Breast epithelium (tissue), 4 donors: ENCODE results near the gene FES. TPM values are rescaled to one million over a fixed set of nuclear protein-coding genes. Genes with fewer than 3 reads are reported as not detected.

Experiments
- DNase-seq, 2 donors: peaks; one replicate each; pipeline ENCODE4 v3.0.0-alpha.2; 2019; ENCODE audit warnings: low spot score in 2 of 2
- H3K27ac ChIP-seq, 2 donors: fragments of 200-600 bp; sonication (generic) in 1 of 2; one replicate each; pipeline ENCODE4 v1.5.1; 2016 to 2019; ENCODE audit warnings: mild to moderate bottlenecking in 1 of 2
- H3K27me3 ChIP-seq, 2 donors: fragments of 200-600 bp; sonication (generic) in 1 of 2; one replicate each; pipeline versions ENCODE4 v1.5.1 to v1.6.0; 2017 to 2019; ENCODE audit warnings: control low read depth in 1 of 2, mild to moderate bottlenecking in 1 of 2
- H3K36me3 ChIP-seq: fragments of 200-600 bp; one replicate; pipeline ENCODE4 v1.5.1; 2019
- H3K4me1 ChIP-seq, 2 donors: fragments of 200-600 bp; sonication (generic); one replicate each; pipeline ENCODE4 v1.5.1; 2016 to 2019; ENCODE audit warnings: control low read depth in 1 of 2
- H3K4me3 ChIP-seq, 3 donors: fragments of 200-600 bp; sonication (generic); 1 replicate in 2 of 3; 2 replicates in 1 of 3; pipeline ENCODE4 v1.5.1; 2016 to 2019; ENCODE audit warnings: mild to moderate bottlenecking in 3 of 3, moderate library complexity in 2 of 3
- H3K9me3 ChIP-seq, 2 donors: fragments of 200-600 bp; sonication (generic) in 1 of 2; one replicate each; pipeline ENCODE4 v1.5.1; 2016 to 2019; ENCODE audit warnings: control low read depth in 1 of 2
- CTCF ChIP-seq, 3 donors: fragments of 450-650 bp; IDR thresholded peaks; one replicate each; pipeline ENCODE4 v1.5.1; 2016 to 2017; ENCODE audit warnings: antibody characterized with exemption in 3 of 3, mild to moderate bottlenecking in 3 of 3, moderate library complexity in 3 of 3
- POLR2A ChIP-seq: fragments of 450-650 bp; IDR thresholded peaks from one replicate; pipeline ENCODE4 v1.6.1; 2016; ENCODE audit warnings: antibody characterized with exemption, mild to moderate bottlenecking, moderate library complexity
- POLR2AphosphoS5 ChIP-seq, 3 donors: sonication (generic); formaldehyde crosslinking; IDR thresholded peaks; one replicate each; pipeline ENCODE4 v1.6.1; 2017; ENCODE audit warnings: antibody characterized with exemption in 3 of 3
- intact Hi-C: fragments of 100-400 bp; cut with DNase I; formaldehyde crosslinking; loops from one replicate; pipeline ENCODE4 v1.15.1; 2023; ENCODE audit warnings: low total_unique reads
- total RNA-seq, 3 donors: library from RNA; depleted of rRNA; stranded (reverse); fragments of >200 nt; gene quantifications; one replicate each; pipeline ENCODE4 v1.1.0, GENCODE V29; 2016

Gene FES
- total RNA-seq: 10 to 100 TPM; 41.4 to 54.7 (median 42.3) TPM

- Histone ChIP-seq H3K27ac (peak within 1 kb of the TSS; percentile 92 to 98), H3K4me3 (peak within 1 kb of the TSS; percentile 52 to 82 (median 62)), H3K36me3 (peaks cover 5% of the 10 kb centered on the region), H3K9me3 (no peaks in the 10 kb centered on the region), H3K4me1 (peaks cover 11% of the 10 kb centered on the region in 2 donors), H3K27me3 (no peaks in the 10 kb centered on the region)
- TF ChIP-seq POLR2AphosphoS5 (IDR thresholded peaks at IDR 0.05): peak in 2 of 3 donors; percentile 39
- TF ChIP-seq CTCF (IDR thresholded peaks at IDR 0.05): no peak
- intact Hi-C loops: no loop called here
- DNase-seq: peak in 1 of 2 donors; percentile 65
Observed at GRCh38 chr15:90883976-90884718, at the start of gene FES. FES (plus strand) TSS chr15:90884504; CDS start chr15:90885046, 542 bp downstream.

- no peak for DNase-seq
- no peaks in the 10 kb centered on the region for H3K36me3 ChIP-seq
- H3K9me3 ChIP-seq: no peaks in the 10 kb centered on the region
- H3K27me3 ChIP-seq: no peaks in the 10 kb centered on the region
- no peak overlapping the region for H3K4me3 ChIP-seq
- intact Hi-C loops: no loop called here
- H3K4me1 ChIP-seq: peaks cover 0 to under 1% of the 10 kb centered on the region in 2 donors
- no peak overlapping the region for H3K27ac ChIP-seq
- TF ChIP-seq CTCF (IDR thresholded peaks at IDR 0.05) (no peak), POLR2A (no peak), POLR2AphosphoS5 (IDR thresholded peaks at IDR 0.05) (no peak)
Observed at GRCh38 chr15:90834626-90835025, 49.7 kb upstream of the FES start.

GRCh38 chr15:90836296-90836871 is 47.9 kb upstream of the FES start:
- no peaks in the 10 kb centered on the region for H3K27me3 ChIP-seq
- intact Hi-C loops: no loop called here
- H3K4me1 ChIP-seq: peaks cover 0 to 4% of the 10 kb centered on the region in 2 donors
- no peaks in the 10 kb centered on the region for H3K9me3 ChIP-seq
- H3K27ac ChIP-seq: no peak overlapping the region
- TF ChIP-seq CTCF (IDR thresholded peaks at IDR 0.05): no peak
- no peak for TF ChIP-seq POLR2AphosphoS5 (IDR thresholded peaks at IDR 0.05)
- TF ChIP-seq POLR2A: no peak
- H3K4me3 ChIP-seq: no peak overlapping the region
- no peaks in the 10 kb centered on the region for H3K36me3 ChIP-seq
- DNase-seq: no peak

- H3K4me3 ChIP-seq: no peak overlapping the region
- DNase-seq: no peak
- TF ChIP-seq POLR2AphosphoS5 (IDR thresholded peaks at IDR 0.05): no peak
- no peak for TF ChIP-seq POLR2A
- TF ChIP-seq CTCF (IDR thresholded peaks at IDR 0.05): no peak
- intact Hi-C loops: no loop called here
- no peaks in the 10 kb centered on the region for H3K36me3 ChIP-seq
- peaks cover 0 to 4% of the 10 kb centered on the region in 2 donors for H3K4me1 ChIP-seq
- H3K27ac ChIP-seq: no peak overlapping the region
- no peaks in the 10 kb centered on the region for H3K27me3 ChIP-seq
- no peaks in the 10 kb centered on the region for H3K9me3 ChIP-seq
Observed at GRCh38 chr15:90837094-90837493, 47.2 kb upstream of the FES start.

- Histone ChIP-seq H3K9me3 (no peaks in the 10 kb centered on the region), H3K27ac (no peak overlapping the region), H3K4me1 (peaks cover 0 to 4% of the 10 kb centered on the region in 2 donors), H3K4me3 (no peak overlapping the region), H3K27me3 (no peaks in the 10 kb centered on the region), H3K36me3 (no peaks in the 10 kb centered on the region)
- TF ChIP-seq POLR2A: no peak
- TF ChIP-seq CTCF (IDR thresholded peaks at IDR 0.05): no peak
- TF ChIP-seq POLR2AphosphoS5 (IDR thresholded peaks at IDR 0.05): no peak
- intact Hi-C loops: no loop called here
- DNase-seq: no peak
Observed at GRCh38 chr15:90838139-90838538, 46.2 kb upstream of the FES start.
